Measurements from ENCODE around the gene GAB2.

Gene GAB2

GRCh38 chr11:78197816-78198215 is 219.8 kb downstream of the GAB2 start:
- in situ Hi-C loops (cut with HindIII; ENCODE audit: low sequenced_read_pairs), result no loop called here
- no peak for TF ChIP-seq CTCF (IDR thresholded peaks at IDR 0.05; ENCODE audit: low read depth, low read length, missing control alignments)

GRCh38 chr11:78196661-78197091 is 220.9 kb downstream of the GAB2 start:
- DNase-seq (ENCODE audit: low read depth), result no peak
- in situ Hi-C loops (cut with HindIII; ENCODE audit: low sequenced_read_pairs), result no loop called here
- H3K4me3 ChIP-seq (ENCODE audit: low read depth, low read length), result no peak overlapping the region
- no peak for TF ChIP-seq CTCF (IDR thresholded peaks at IDR 0.05; ENCODE audit: low read depth, low read length, missing control alignments)

More at GRCh38 chr11:78197816-78198215, 219.8 kb downstream of the GAB2 start:
- no peak for DNase-seq (ENCODE audit: low read depth)
- no peak overlapping the region for H3K4me3 ChIP-seq (ENCODE audit: low read depth, low read length)

- no peak for TF ChIP-seq CTCF (IDR thresholded peaks at IDR 0.05; ENCODE audit: low read depth, low read length, missing control alignments)
- in situ Hi-C loops (cut with HindIII; ENCODE audit: low sequenced_read_pairs), result no loop called here
- no peak overlapping the region for H3K4me3 ChIP-seq (ENCODE audit: low read depth, low read length)
- DNase-seq (ENCODE audit: low read depth), result no peak
Measured at GRCh38 chr11:78195917-78196560, 221.6 kb downstream of the GAB2 start.

DNA sequence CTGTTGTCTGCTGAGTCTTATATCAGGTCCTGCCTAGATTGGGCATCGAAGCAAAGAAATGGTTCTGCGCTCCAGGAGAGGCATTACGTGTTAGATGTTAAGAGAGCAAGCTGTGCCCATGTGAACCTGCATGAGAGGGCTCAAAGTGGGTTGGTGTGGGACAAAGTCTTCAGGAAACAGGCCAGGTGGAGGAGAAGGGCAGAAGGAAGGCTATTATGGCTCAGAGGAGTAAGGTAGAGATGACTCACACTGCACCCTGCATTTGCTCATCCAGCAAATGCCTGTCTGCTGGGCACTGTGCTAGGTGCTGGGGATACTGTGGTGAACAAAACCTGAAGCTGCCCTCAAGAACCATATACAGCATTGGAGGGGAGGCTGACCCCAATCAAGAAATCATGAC is 223.1 kb downstream of the GAB2 start:
- no peak for TF ChIP-seq CTCF (IDR thresholded peaks at IDR 0.05; ENCODE audit: low read depth, low read length, missing control alignments)
- no peak for DNase-seq (ENCODE audit: low read depth)

DNA sequence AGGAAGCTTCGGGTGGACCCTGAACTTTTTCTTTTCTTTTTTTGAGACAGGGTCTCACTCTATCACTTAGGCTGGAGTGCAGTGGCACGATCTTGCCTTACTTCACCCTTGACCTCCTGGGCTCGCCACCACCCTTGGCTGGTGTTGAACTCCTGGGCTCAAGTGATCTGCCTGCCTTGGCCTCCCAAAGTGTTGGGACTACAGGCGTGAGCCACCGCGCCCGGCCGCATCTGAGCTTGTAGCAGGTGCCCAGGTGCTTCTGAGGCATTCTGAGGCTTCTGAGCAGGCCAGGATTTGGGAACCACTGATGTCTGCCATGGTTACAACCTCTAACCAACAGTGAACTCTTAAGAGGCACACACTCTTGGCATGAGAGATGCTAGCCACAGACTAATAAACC is 223.8 kb downstream of the GAB2 start:
- no peak for DNase-seq (ENCODE audit: low read depth)
- TF ChIP-seq CTCF (IDR thresholded peaks at IDR 0.05; ENCODE audit: low read depth, low read length, missing control alignments), result no peak
- in situ Hi-C loops (cut with HindIII; ENCODE audit: low sequenced_read_pairs), result no loop called here
- H3K4me3 ChIP-seq (ENCODE audit: low read depth, low read length), result no peak overlapping the region

More for the DNA sequence above, 223.1 kb downstream of the GAB2 start:
- in situ Hi-C loops (cut with HindIII; ENCODE audit: low sequenced_read_pairs), result no loop called here
- H3K4me3 ChIP-seq (ENCODE audit: low read depth, low read length), result no peak overlapping the region

GRCh38 chr11:78192911-78193351 is 224.7 kb downstream of the GAB2 start:
- in situ Hi-C loops (cut with HindIII; ENCODE audit: low sequenced_read_pairs), result no loop called here
- no peak overlapping the region for H3K4me3 ChIP-seq (ENCODE audit: low read depth, low read length)
- TF ChIP-seq CTCF (IDR thresholded peaks at IDR 0.05; ENCODE audit: low read depth, low read length, missing control alignments), result no peak
- DNase-seq (ENCODE audit: low read depth), result no peak

Data from astrocyte of the cerebellum (primary cell).